Activated T-helper 1 cell treated with anti-CD3 and anti-CD28 coated beads, Interleukin-12 subunit alpha, Interleukin-12 subunit beta, Interleukin-2, Interleukin-4 antibody, amounts not matched to agents 30 ng/mL and 10 ng/mL and 1 ng/mL, durations not matched to agents 14 hours and 24 hours and 36 hours (primary cell): ENCODE measurements around the gene ALPP. TPM values are rescaled to one million over a fixed set of nuclear protein-coding genes. Genes with fewer than 3 reads are reported as not detected.
"Not testable (repeated sequence)": the region's sequence is repeated elsewhere in the genome, so short reads cannot be mapped to it uniquely, and the experiment has no call there.

Source experiments
- DNase-seq: peaks from one replicate; pipeline ENCODE4 v3.0.0; 2021; ENCODE audit warnings: low spot score
- H3K27ac Mint-ChIP-seq: one replicate; pipeline ENCODE4 v1.8.0; 2021; ENCODE audit warnings: mild to moderate bottlenecking, mixed read lengths
- H3K27me3 Mint-ChIP-seq: one replicate; pipeline ENCODE4 v1.8.0; 2022; ENCODE audit warnings: mild to moderate bottlenecking, moderate library complexity, mixed read lengths; ENCODE audit not compliant: insufficient read depth
- H3K36me3 Mint-ChIP-seq: one replicate; pipeline ENCODE4 v1.8.0; 2021; ENCODE audit warnings: low read depth, mixed read lengths
- H3K4me1 Mint-ChIP-seq: one replicate; pipeline ENCODE4 v1.8.0; 2021; ENCODE audit warnings: low read depth, mixed read lengths
- H3K4me3 Mint-ChIP-seq: one replicate; pipeline ENCODE4 v1.8.0; 2021; ENCODE audit warnings: mild to moderate bottlenecking, moderate library complexity, mixed read lengths
- H3K9me3 Mint-ChIP-seq: one replicate; pipeline ENCODE4 v1.8.0; 2021; ENCODE audit warnings: mixed read lengths
- intact Hi-C: fragments of 100-400 bp; cut with micrococcal nuclease; formaldehyde crosslinking; loops from one replicate; pipeline ENCODE4 v1.15.1; 2024
- total RNA-seq: library from RNA; stranded (reverse); gene quantifications from 2 replicates; pipeline ENCODE4 v1.2.3, GENCODE V29; 2022

ALPP gene
- total RNA-seq, 1 donor from 2014 or later: not detected

GRCh38 chr2:232336241-232336736 is 42.3 kb upstream of the ALPP start:
- Mint-ChIP-seq H3K9me3 (no peaks in the 10 kb centered on the region), H3K4me1 (no peaks in the 10 kb centered on the region), H3K27ac (no peak overlapping the region), H3K27me3 (no peaks in the 10 kb centered on the region), H3K4me3 (no peak overlapping the region), H3K36me3 (no peaks in the 10 kb centered on the region)
- no peak for DNase-seq
- intact Hi-C loops: no loop called here

- H3K36me3 Mint-ChIP-seq: no peaks in the 10 kb centered on the region
- H3K27ac Mint-ChIP-seq: no peak overlapping the region
- no peak for DNase-seq
- H3K4me1 Mint-ChIP-seq: no peaks in the 10 kb centered on the region
- H3K27me3 Mint-ChIP-seq: no peaks in the 10 kb centered on the region
- H3K9me3 Mint-ChIP-seq: no peaks in the 10 kb centered on the region
- intact Hi-C loops: no loop called here
- H3K4me3 Mint-ChIP-seq: no peak overlapping the region
Measured at GRCh38 chr2:232336981-232337720, 41.4 kb upstream of the ALPP start.

GRCh38 chr2:232338094-232338758 is 40.3 kb upstream of the ALPP start:
- intact Hi-C loops, H3K4me3 Mint-ChIP-seq, H3K27me3 Mint-ChIP-seq, H3K4me1 Mint-ChIP-seq, H3K36me3 Mint-ChIP-seq, H3K9me3 Mint-ChIP-seq, H3K27ac Mint-ChIP-seq, DNase-seq: not testable (repeated sequence)

GRCh38 chr2:232338759-232339106 is 39.8 kb upstream of the ALPP start:
- Mint-ChIP-seq H3K4me1 (no peaks in the 10 kb centered on the region), H3K27me3 (no peaks in the 10 kb centered on the region), H3K36me3 (no peaks in the 10 kb centered on the region), H3K27ac (no peak overlapping the region), H3K4me3 (no peak overlapping the region), H3K9me3 (no peaks in the 10 kb centered on the region)
- no peak for DNase-seq
- intact Hi-C loops: no loop called here

GRCh38 chr2:232339121-232340081 is 39.1 kb upstream of the ALPP start:
- H3K9me3 Mint-ChIP-seq: no peaks in the 10 kb centered on the region
- intact Hi-C loops: no loop called here
- H3K36me3 Mint-ChIP-seq: no peaks in the 10 kb centered on the region
- DNase-seq: no peak
- no peak overlapping the region for H3K27ac Mint-ChIP-seq
- peaks cover 3% of the 10 kb centered on the region for H3K27me3 Mint-ChIP-seq
- H3K4me1 Mint-ChIP-seq: no peaks in the 10 kb centered on the region
- H3K4me3 Mint-ChIP-seq: no peak overlapping the region

- intact Hi-C loops: no loop called here
- no peak overlapping the region for H3K4me3 Mint-ChIP-seq
- H3K27ac Mint-ChIP-seq: no peak overlapping the region
- DNase-seq: no peak
- no peaks in the 10 kb centered on the region for H3K9me3 Mint-ChIP-seq
- no peaks in the 10 kb centered on the region for H3K36me3 Mint-ChIP-seq
- H3K4me1 Mint-ChIP-seq: no peaks in the 10 kb centered on the region
- H3K27me3 Mint-ChIP-seq: peaks cover 4% of the 10 kb centered on the region
Measured at GRCh38 chr2:232340171-232340935, 38.2 kb upstream of the ALPP start.

- no peaks in the 10 kb centered on the region for H3K36me3 Mint-ChIP-seq
- no peak for DNase-seq
- peaks cover 4% of the 10 kb centered on the region for H3K27me3 Mint-ChIP-seq
- no peak overlapping the region for H3K4me3 Mint-ChIP-seq
- no peak overlapping the region for H3K27ac Mint-ChIP-seq
- intact Hi-C loops: no loop called here
- no peaks in the 10 kb centered on the region for H3K9me3 Mint-ChIP-seq
- H3K4me1 Mint-ChIP-seq: no peaks in the 10 kb centered on the region
Measured at GRCh38 chr2:232341061-232341738, 37.4 kb upstream of the ALPP start.

GRCh38 chr2:232341739-232342126 is 36.8 kb upstream of the ALPP start:
- H3K27me3 Mint-ChIP-seq: peaks cover 7% of the 10 kb centered on the region
- H3K9me3 Mint-ChIP-seq: no peaks in the 10 kb centered on the region
- no peaks in the 10 kb centered on the region for H3K4me1 Mint-ChIP-seq
- no peak overlapping the region for H3K27ac Mint-ChIP-seq
- H3K36me3 Mint-ChIP-seq: no peaks in the 10 kb centered on the region
- intact Hi-C loops: no loop called here
- H3K4me3 Mint-ChIP-seq: no peak overlapping the region
- DNase-seq: no peak

- intact Hi-C loops: no loop called here
Measured at GRCh38 chr2:232342635-232343565, 35.7 kb upstream of the ALPP start.

GRCh38 chr2:232343821-232344220 is 34.7 kb upstream of the ALPP start:
- DNase-seq: no peak
- Mint-ChIP-seq H3K27ac (no peak overlapping the region), H3K9me3 (no peaks in the 10 kb centered on the region), H3K4me3 (no peak overlapping the region), H3K36me3 (no peaks in the 10 kb centered on the region), H3K27me3 (peaks cover 18% of the 10 kb centered on the region), H3K4me1 (no peaks in the 10 kb centered on the region)
- intact Hi-C loops: no loop called here

More at GRCh38 chr2:232342635-232343565, 35.7 kb upstream of the ALPP start:
- Mint-ChIP-seq H3K27me3 (peaks cover 12% of the 10 kb centered on the region), H3K4me1 (no peaks in the 10 kb centered on the region), H3K4me3 (no peak overlapping the region), H3K9me3 (no peaks in the 10 kb centered on the region), H3K27ac (no peak overlapping the region), H3K36me3 (no peaks in the 10 kb centered on the region)
- no peak for DNase-seq

- H3K27ac Mint-ChIP-seq: no peak overlapping the region
- no peak for DNase-seq
- H3K4me3 Mint-ChIP-seq: no peak overlapping the region
- H3K27me3 Mint-ChIP-seq: peaks cover 23% of the 10 kb centered on the region
- H3K36me3 Mint-ChIP-seq: no peaks in the 10 kb centered on the region
- no peaks in the 10 kb centered on the region for H3K9me3 Mint-ChIP-seq
- intact Hi-C loops: no loop called here
- no peaks in the 10 kb centered on the region for H3K4me1 Mint-ChIP-seq
Measured at GRCh38 chr2:232345251-232345650, 33.3 kb upstream of the ALPP start.
